ENCODE results near the gene GAB4.
"Not testable (repeated sequence)": the region's sequence is repeated elsewhere in the genome, so short reads cannot be mapped to it uniquely, and the experiment has no call there.

GRCh38 chr22:17036842-17037711 is 29.1 kb upstream of the GAB4 start:
- not testable (repeated sequence) for TF ChIP-seq CTCF, POLR2A (IDR thresholded peaks at IDR 0.05)

Data from vagina (tissue), 2 donors.